ENCODE results near the gene C6orf15.
A peak's percentile ranks its signal among the peaks of the same experiment; 100 is the strongest.

DNA sequence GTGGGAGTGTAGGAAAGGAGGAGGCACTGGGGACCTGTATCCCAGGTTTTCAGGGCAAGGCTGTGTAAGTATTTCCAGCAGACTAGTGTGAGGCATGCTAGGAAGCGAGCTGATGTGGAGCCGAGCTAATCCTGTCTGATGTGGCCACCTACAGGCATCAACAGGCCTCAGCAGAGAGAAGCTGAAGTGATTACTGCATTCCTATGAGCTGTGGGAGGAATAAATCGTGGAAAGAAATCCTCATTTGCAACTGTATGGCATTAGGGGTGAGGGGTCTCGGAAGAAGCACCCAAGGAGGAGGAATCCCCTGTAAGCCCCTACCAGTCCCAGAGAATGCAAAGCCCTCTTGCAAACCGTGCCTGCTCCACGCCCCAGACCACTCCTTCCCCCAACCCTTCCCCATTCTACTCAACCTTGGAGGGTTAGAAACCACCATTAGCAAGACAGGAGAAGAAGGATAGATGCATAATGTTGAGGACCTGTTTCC, 41.6 kb downstream of the C6orf15 start:
- TF ChIP-seq CTCF (IDR thresholded peaks at IDR 0.05; ENCODE audit: low read depth, low read length, missing input control) (peak; percentile 26), RXRA (IDR thresholded peaks at IDR 0.05) (no peak)
